Panc1 (cell line): ENCODE measurements around the gene MRRF. TPM values are rescaled to one million over a fixed set of nuclear protein-coding genes. Genes with fewer than 3 reads are reported as not detected.

Experiments used
- ATAC-seq: fragments of 200-7000 bp; cut with Tn5 transposase; 2 replicates; pipeline ENCODE4 v1.9.1; 2020; ENCODE audit warnings: mild to moderate bottlenecking, moderate library complexity
- BruUV-seq: library from RNA; stranded (reverse); fragments of 400-500 nt; replicated peaks from 2 replicates; lab custom pipeline; 2021; lab: Mats Ljungman, UMichigan
- CTCF ChIA-PET: fragments of 300-600 bp; sonication (Branson Sonifier 250); formaldehyde crosslinking; loops from one replicate; lab custom pipeline; 2022; ENCODE audit warnings: antibody characterized with exemption; lab: Charles Lee
- POLR2A ChIA-PET: fragments of 300-600 bp; sonication (Branson Sonifier 250); formaldehyde crosslinking; loops from one replicate; lab custom pipeline; 2022; ENCODE audit warnings: antibody characterized with exemption; lab: Charles Lee
- DNase-seq: peaks from one replicate; pipeline ENCODE4 v3.0.0-alpha.2; 2010; ENCODE audit warnings: low read depth, low spot score
- H3K27ac ChIP-seq: 2 replicates; pipeline ENCODE4 v1.5.1; 2011; ENCODE audit warnings: mild to moderate bottlenecking, low read length, inconsistent platforms
- H3K27me3 ChIP-seq: fragments of 200-500 bp; sonication (Bioruptor generic); 2 replicates; pipeline ENCODE4 v1.6.0; 2014; ENCODE audit warnings: low read length, inconsistent platforms; ENCODE audit not compliant: control insufficient read depth, insufficient read depth
- H3K36me3 ChIP-seq: fragments of 200-500 bp; sonication (Bioruptor generic); 2 replicates; pipeline ENCODE4 v1.5.1; 2014; ENCODE audit warnings: inconsistent platforms, mild to moderate bottlenecking, low read length, moderate library complexity; ENCODE audit not compliant: control insufficient read depth, insufficient read depth
- H3K4me1 ChIP-seq: 2 replicates; pipeline ENCODE4 v1.5.1; 2011; ENCODE audit warnings: inconsistent platforms, mild to moderate bottlenecking, low read length, moderate library complexity; ENCODE audit not compliant: control insufficient read depth, insufficient read depth
- H3K4me3 ChIP-seq, 2 experiments: 2 replicates each; pipeline ENCODE4 v1.5.1; 2011 to 2012; ENCODE audit warnings: low read depth in 2 of 2, low read length in 2 of 2, mild to moderate bottlenecking in 2 of 2, inconsistent platforms in 1 of 2, moderate library complexity in 1 of 2
- H3K9me3 ChIP-seq: fragments of 200-500 bp; sonication (Bioruptor generic); 2 replicates; pipeline ENCODE4 v1.5.1; 2014; ENCODE audit warnings: low read depth, mild to moderate bottlenecking, inconsistent platforms, low read length, moderate library complexity; ENCODE audit not compliant: control insufficient read depth, insufficient read depth
- POLR2AphosphoS5 ChIP-seq: IDR thresholded peaks from 2 replicates; pipeline ENCODE4 v1.6.1; 2012; ENCODE audit warnings: mild to moderate bottlenecking, low read depth, low read length, moderate library complexity
- SIN3A ChIP-seq: IDR thresholded peaks from 2 replicates; pipeline ENCODE4 v1.6.1; 2012; ENCODE audit warnings: low read depth, mild to moderate bottlenecking, low read length, moderate library complexity, borderline replicate concordance; ENCODE audit not compliant: insufficient read depth
- TCF7L2 ChIP-seq: IDR thresholded peaks from 2 replicates; pipeline ENCODE4 v1.6.1; 2011; ENCODE audit warnings: mild to moderate bottlenecking, low read depth, low read length, inconsistent platforms
- in situ Hi-C: cut with HindIII; loops from 2 replicates; pipeline ENCODE4 v1.10.0; 2016; ENCODE audit warnings: low sequenced_read_pairs, low pct_unique_long_range_greater_than_20kb
- intact Hi-C: fragments of 100-400 bp; cut with micrococcal nuclease; formaldehyde crosslinking; loops from one replicate; pipeline ENCODE4 v1.10.0; 2022; ENCODE audit not compliant: unreplicated experiment
- total RNA-seq: library from RNA; stranded (reverse); gene quantifications from one replicate; pipeline ENCODE4 v1.2.1, GENCODE V29; 2021; ENCODE audit not compliant: unreplicated experiment
- TF ChIP-seq, protein P1 (sequence below), 2 experiments: IDR thresholded peaks; 2 replicates each; pipeline ENCODE4 v1.6.1; 2011 to 2012; ENCODE audit warnings: low read depth in 2 of 2, control low read depth in 1 of 2, low read length in 1 of 2, mild to moderate bottlenecking in 1 of 2, moderate library complexity in 1 of 2; ENCODE audit not compliant: insufficient read depth in 1 of 2
- TF ChIP-seq, protein P2 (sequence below): fragments of 450-650 bp; IDR thresholded peaks from 2 replicates; pipeline ENCODE4 v1.5.1; 2017; ENCODE audit warnings: mild to moderate bottlenecking

MRRF gene
- total RNA-seq, 1 experiment from 2014 or later: 28.4 TPM

DNA sequence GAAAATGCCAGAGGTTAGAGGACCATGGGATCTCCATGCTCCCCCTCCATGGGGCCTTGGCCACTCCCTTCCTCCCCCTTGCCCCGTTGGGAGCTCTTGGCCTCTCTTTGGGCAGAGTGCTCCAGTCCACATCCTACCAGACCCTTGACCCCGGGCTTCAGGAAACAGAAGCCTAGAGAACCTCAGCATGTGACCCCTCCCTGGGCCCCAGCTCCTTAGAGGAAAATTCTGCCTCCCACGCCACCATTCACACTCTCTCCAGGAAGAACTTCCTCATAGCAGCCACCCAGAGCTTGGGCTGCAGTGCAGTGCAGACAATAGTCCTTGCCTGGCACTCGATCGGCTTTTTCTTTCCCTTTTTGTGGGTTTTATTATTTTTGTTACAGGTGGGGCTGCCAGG lies 41.9 kb upstream of the MRRF start:
- no peak overlapping the region for H3K27ac ChIP-seq
- in situ Hi-C loops: no loop called here
- H3K4me1 ChIP-seq: no peaks in the 10 kb centered on the region
- peaks cover 2% of the 10 kb centered on the region; the same call in 1 of the 2 replicates for H3K27me3 ChIP-seq
- intact Hi-C loops: no loop called here
- POLR2A ChIA-PET: no interaction called here
- H3K9me3 ChIP-seq: no peaks in the 10 kb centered on the region
- no peak for ATAC-seq
- no peak for TF ChIP-seq POLR2AphosphoS5
- TF ChIP-seq, protein P1, sequence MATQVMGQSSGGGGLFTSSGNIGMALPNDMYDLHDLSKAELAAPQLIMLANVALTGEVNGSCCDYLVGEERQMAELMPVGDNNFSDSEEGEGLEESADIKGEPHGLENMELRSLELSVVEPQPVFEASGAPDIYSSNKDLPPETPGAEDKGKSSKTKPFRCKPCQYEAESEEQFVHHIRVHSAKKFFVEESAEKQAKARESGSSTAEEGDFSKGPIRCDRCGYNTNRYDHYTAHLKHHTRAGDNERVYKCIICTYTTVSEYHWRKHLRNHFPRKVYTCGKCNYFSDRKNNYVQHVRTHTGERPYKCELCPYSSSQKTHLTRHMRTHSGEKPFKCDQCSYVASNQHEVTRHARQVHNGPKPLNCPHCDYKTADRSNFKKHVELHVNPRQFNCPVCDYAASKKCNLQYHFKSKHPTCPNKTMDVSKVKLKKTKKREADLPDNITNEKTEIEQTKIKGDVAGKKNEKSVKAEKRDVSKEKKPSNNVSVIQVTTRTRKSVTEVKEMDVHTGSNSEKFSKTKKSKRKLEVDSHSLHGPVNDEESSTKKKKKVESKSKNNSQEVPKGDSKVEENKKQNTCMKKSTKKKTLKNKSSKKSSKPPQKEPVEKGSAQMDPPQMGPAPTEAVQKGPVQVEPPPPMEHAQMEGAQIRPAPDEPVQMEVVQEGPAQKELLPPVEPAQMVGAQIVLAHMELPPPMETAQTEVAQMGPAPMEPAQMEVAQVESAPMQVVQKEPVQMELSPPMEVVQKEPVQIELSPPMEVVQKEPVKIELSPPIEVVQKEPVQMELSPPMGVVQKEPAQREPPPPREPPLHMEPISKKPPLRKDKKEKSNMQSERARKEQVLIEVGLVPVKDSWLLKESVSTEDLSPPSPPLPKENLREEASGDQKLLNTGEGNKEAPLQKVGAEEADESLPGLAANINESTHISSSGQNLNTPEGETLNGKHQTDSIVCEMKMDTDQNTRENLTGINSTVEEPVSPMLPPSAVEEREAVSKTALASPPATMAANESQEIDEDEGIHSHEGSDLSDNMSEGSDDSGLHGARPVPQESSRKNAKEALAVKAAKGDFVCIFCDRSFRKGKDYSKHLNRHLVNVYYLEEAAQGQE (IDR thresholded peaks at IDR 0.05; ENCODE audit: insufficient read depth in 1 of 2, low read depth in 2 of 2, low read length in 1 of 2): no peak
- CTCF ChIA-PET: no interaction called here
- no TSS peak for BruUV-seq
- H3K36me3 ChIP-seq: no peaks in the 10 kb centered on the region
- DNase-seq: no peak
- H3K4me3 ChIP-seq: no peak overlapping the region

- intact Hi-C loops (no loop called here), in situ Hi-C loops (no loop called here)
- ATAC-seq (no peak), DNase-seq (no peak)
- Histone ChIP-seq H3K27ac (no peak overlapping the region), H3K9me3 (no peaks in the 10 kb centered on the region), H3K27me3 (peaks cover 2% of the 10 kb centered on the region; the same call in 1 of the 2 replicates), H3K4me1 (no peaks in the 10 kb centered on the region), H3K4me3 (no peak overlapping the region), H3K36me3 (no peaks in the 10 kb centered on the region)
- ChIA-PET CTCF (no interaction called here), POLR2A (no interaction called here)
- TF ChIP-seq, protein P1 (IDR thresholded peaks at IDR 0.05; ENCODE audit: insufficient read depth in 1 of 2, low read depth in 2 of 2, low read length in 1 of 2): no peak
- TF ChIP-seq POLR2AphosphoS5 (no peak), SIN3A (no peak), TCF7L2 (no peak)
- TF ChIP-seq, protein P2, sequence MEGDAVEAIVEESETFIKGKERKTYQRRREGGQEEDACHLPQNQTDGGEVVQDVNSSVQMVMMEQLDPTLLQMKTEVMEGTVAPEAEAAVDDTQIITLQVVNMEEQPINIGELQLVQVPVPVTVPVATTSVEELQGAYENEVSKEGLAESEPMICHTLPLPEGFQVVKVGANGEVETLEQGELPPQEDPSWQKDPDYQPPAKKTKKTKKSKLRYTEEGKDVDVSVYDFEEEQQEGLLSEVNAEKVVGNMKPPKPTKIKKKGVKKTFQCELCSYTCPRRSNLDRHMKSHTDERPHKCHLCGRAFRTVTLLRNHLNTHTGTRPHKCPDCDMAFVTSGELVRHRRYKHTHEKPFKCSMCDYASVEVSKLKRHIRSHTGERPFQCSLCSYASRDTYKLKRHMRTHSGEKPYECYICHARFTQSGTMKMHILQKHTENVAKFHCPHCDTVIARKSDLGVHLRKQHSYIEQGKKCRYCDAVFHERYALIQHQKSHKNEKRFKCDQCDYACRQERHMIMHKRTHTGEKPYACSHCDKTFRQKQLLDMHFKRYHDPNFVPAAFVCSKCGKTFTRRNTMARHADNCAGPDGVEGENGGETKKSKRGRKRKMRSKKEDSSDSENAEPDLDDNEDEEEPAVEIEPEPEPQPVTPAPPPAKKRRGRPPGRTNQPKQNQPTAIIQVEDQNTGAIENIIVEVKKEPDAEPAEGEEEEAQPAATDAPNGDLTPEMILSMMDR: no peak
- BruUV-seq: no TSS peak
Observed at GRCh38 chr9:122223435-122223834, 41.2 kb upstream of the MRRF start.
